NB4 (cell line): ENCODE measurements around the gene CRIM1.

Experiments
- DNase-seq: peaks from one replicate; pipeline ENCODE4 v3.0.0; 2010; ENCODE audit warnings: low read depth
- H3K4me3 ChIP-seq: one replicate; pipeline ENCODE4 v1.5.1; 2011; ENCODE audit warnings: mild to moderate bottlenecking, low read depth, low read length, moderate library complexity
- CTCF ChIP-seq: IDR thresholded peaks from one replicate; pipeline ENCODE4 v1.5.1; 2012; ENCODE audit warnings: low read depth, low read length
- MYC ChIP-seq: IDR thresholded peaks from 2 replicates; pipeline ENCODE4 v1.6.1; 2011; ENCODE audit warnings: low read depth, low read length
- POLR2A ChIP-seq: IDR thresholded peaks from 2 replicates; pipeline ENCODE4 v1.6.1; 2011; ENCODE audit warnings: mild to moderate bottlenecking; ENCODE audit not compliant: insufficient read length; ENCODE audit errors: extremely low read depth
- TF ChIP-seq, protein P1 (sequence below): IDR thresholded peaks from 2 replicates; pipeline ENCODE4 v1.6.1; 2011; ENCODE audit warnings: low read depth, low read length

The CRIM1 gene

DNA sequence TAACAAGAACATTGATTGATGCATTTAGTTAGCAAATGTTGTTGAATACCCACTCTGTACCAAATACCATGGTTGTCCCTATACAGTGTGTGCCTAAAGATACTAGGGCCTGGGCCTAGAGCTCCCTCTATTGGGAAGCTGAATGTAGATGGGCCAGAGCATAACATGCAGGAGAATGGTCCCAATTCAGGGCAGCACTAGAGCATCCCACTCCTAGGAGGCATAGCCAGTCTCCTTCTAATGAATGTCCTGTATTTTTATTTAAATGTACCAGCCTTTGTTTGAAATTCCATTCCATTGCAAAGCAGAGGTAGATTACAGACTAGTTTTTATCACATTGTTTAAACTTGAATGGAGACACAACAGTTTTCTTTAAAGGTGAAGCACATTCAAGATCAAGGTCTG lies 151.8 kb downstream of the CRIM1 start:
- peak; percentile 62 for DNase-seq
- TF ChIP-seq, protein P1, sequence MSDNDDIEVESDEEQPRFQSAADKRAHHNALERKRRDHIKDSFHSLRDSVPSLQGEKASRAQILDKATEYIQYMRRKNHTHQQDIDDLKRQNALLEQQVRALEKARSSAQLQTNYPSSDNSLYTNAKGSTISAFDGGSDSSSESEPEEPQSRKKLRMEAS = no peak
- peak; percentile 90 for TF ChIP-seq CTCF
- H3K4me3 ChIP-seq = no peak overlapping the region

DNA sequence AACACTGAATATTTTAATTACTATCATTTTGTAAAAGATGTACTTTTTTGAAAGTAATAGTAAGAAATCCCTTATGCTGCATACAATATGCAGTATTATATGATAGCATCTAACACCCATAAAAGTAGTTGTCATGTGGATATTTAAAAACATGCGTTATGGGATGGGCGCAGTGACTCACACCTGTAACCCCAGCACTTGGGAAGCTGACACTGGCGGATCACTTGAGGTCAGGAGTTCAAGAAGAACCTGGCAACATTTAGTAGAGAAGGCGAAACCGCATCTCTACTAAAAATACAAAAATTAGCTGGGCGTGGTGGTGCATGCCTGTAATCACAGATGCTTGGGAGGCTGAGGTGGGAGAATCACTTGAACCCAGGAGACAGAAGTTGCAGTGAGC lies 153.5 kb downstream of the CRIM1 start:
- DNase-seq = no peak
- H3K4me3 ChIP-seq = no peak overlapping the region
- TF ChIP-seq MYC = no peak
- TF ChIP-seq, protein P1 = no peak

GRCh38 chr2:36511858-36512603 lies 156.5 kb downstream of the CRIM1 start:
- TF ChIP-seq CTCF (no peak), POLR2A (no peak), MYC (no peak)
- TF ChIP-seq, protein P1 = no peak
- DNase-seq = peak; percentile 14
- no peak overlapping the region for H3K4me3 ChIP-seq

GRCh38 chr2:36512705-36513104 lies 157.1 kb downstream of the CRIM1 start:
- TF ChIP-seq CTCF (no peak), POLR2A (no peak), MYC (no peak)
- TF ChIP-seq, protein P1 = no peak
- H3K4me3 ChIP-seq = no peak overlapping the region
- no peak for DNase-seq

- no peak for TF ChIP-seq CTCF
- no peak for TF ChIP-seq MYC
- TF ChIP-seq, protein P1 = no peak
- H3K4me3 ChIP-seq = no peak overlapping the region
- no peak for DNase-seq
These were observed 158.1 kb downstream of the CRIM1 start for GRCh38 chr2:36513661-36514060.

- no peak overlapping the region for H3K4me3 ChIP-seq
- TF ChIP-seq CTCF (no peak), POLR2A (no peak), MYC (no peak)
- TF ChIP-seq, protein P1 = no peak
- DNase-seq = no peak
These were observed 160.0 kb downstream of the CRIM1 start for GRCh38 chr2:36515538-36515937.
